Measurements from ENCODE around the gene QSOX2.

DNA sequence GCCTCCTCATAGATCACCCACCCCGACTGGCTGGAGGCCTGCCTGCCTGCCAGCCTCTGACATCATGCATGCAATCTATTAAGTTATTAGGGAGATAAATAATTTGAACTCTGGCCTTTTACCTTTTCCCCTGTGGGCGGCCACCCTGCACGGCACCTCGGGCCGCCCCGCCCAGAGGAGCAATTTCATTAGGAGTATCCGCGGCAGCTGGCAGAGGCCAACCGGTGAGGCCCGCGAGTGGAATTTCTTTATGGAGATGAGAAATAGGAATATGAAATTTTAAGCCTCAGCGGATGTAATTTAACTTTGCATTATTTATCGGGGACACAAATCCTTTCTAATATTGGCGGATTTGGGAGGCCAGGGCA is 63.2 kb downstream of the QSOX2 start:
- TF ChIP-seq EP300 (IDR thresholded peaks at IDR 0.05) (no peak), POLR2A (IDR thresholded peaks at IDR 0.05) (no peak), POLR2AphosphoS5 (IDR thresholded peaks at IDR 0.05) (no peak)
- TF ChIP-seq, protein P1, sequence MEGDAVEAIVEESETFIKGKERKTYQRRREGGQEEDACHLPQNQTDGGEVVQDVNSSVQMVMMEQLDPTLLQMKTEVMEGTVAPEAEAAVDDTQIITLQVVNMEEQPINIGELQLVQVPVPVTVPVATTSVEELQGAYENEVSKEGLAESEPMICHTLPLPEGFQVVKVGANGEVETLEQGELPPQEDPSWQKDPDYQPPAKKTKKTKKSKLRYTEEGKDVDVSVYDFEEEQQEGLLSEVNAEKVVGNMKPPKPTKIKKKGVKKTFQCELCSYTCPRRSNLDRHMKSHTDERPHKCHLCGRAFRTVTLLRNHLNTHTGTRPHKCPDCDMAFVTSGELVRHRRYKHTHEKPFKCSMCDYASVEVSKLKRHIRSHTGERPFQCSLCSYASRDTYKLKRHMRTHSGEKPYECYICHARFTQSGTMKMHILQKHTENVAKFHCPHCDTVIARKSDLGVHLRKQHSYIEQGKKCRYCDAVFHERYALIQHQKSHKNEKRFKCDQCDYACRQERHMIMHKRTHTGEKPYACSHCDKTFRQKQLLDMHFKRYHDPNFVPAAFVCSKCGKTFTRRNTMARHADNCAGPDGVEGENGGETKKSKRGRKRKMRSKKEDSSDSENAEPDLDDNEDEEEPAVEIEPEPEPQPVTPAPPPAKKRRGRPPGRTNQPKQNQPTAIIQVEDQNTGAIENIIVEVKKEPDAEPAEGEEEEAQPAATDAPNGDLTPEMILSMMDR (IDR thresholded peaks at IDR 0.05): no peak

All from stomach (tissue), 4 donors.